HepG2 (cell line): Measurements from ENCODE around the gene NIPAL3. TPM values are rescaled to one million over a fixed set of nuclear protein-coding genes. Genes with fewer than 3 reads are reported as not detected.
"Not testable (repeated sequence)": the region's sequence is repeated elsewhere in the genome, so short reads cannot be mapped to it uniquely, and the experiment has no call there.

Experiments
- ATAC-seq: fragments of 200-7000 bp; cut with Tn5 transposase; 3 replicates; pipeline ENCODE4 v1.9.1; 2020; ENCODE audit warnings: mild to moderate bottlenecking, moderate library complexity
- BruUV-seq: library from RNA; stranded (reverse); fragments of 400-500 nt; replicated peaks from 2 replicates; lab custom pipeline; 2021; lab: Mats Ljungman, UMichigan
- CTCF ChIA-PET: fragments of 300-600 bp; formaldehyde crosslinking; extraction: SDS; loops from one replicate; lab custom pipeline; 2021; ENCODE audit warnings: low total read pairs, inconsistent platforms, low intra/inter-chr PET ratio; lab: Yijun Ruan, JAX
- POLR2A ChIA-PET: fragments of 350-600 bp; sonication (Branson Sonifier 250); formaldehyde crosslinking; loops from one replicate; lab custom pipeline; 2020; ENCODE audit warnings: antibody characterized with exemption, inconsistent platforms; lab: Yijun Ruan, JAX
- DNase-seq: peaks from one replicate; pipeline ENCODE4 v3.0.0-alpha.2; 2015; ENCODE audit warnings: low spot score
- FAIRE-seq: peaks from 3 replicates; lab custom pipeline; 2011; peaks lifted over from hg19 to GRCh38; lab: Jason Lieb, UNC
- H2AFZ ChIP-seq: one replicate; pipeline ENCODE4 v1.6.1; 2011; ENCODE audit warnings: low read length, inconsistent platforms
- H3K27ac ChIP-seq: fragments of 300-600 bp; 3 replicates; pipeline ENCODE4 v1.8.0; 2011; ENCODE audit warnings: mixed run types, mild to moderate bottlenecking, mixed read lengths, low read length, inconsistent platforms; ENCODE audit not compliant: insufficient read depth; ENCODE audit errors: extremely low read length
- H3K27me3 ChIP-seq, 2 experiments: fragments of 200-600 bp in 1 of 2; 2 replicates in 1 of 2; 3 replicates in 1 of 2; pipeline versions ENCODE4 v1.6.0 to v1.8.0; 2011; ENCODE audit warnings: low read length in 2 of 2, mild to moderate bottlenecking in 2 of 2, moderate library complexity in 2 of 2, inconsistent platforms in 1 of 2; ENCODE audit not compliant: insufficient read depth in 2 of 2, control insufficient read depth in 1 of 2
- H3K36me3 ChIP-seq, 2 experiments: fragments of 200-600 bp in 1 of 2; replicated peaks in 1 of 2; 2 replicates in 1 of 2; 3 replicates in 1 of 2; pipeline versions ENCODE4 v1.5.1 to v1.8.0; 2011; ENCODE audit warnings: low read length in 2 of 2, inconsistent platforms in 1 of 2; ENCODE audit not compliant: insufficient read depth in 2 of 2, control insufficient read depth in 1 of 2
- H3K4me1 ChIP-seq: 2 replicates; pipeline ENCODE4 v1.5.1; 2012; ENCODE audit warnings: low read length, inconsistent platforms; ENCODE audit not compliant: insufficient read depth
- H3K4me2 ChIP-seq: 2 replicates; pipeline ENCODE4 v1.6.0; 2011; ENCODE audit warnings: low read depth, low read length, inconsistent platforms
- H3K4me3 ChIP-seq, 3 experiments: fragments of 200-600 bp in 1 of 3; sonication (generic), shearing (Covaris generic) in 1 of 3; replicated peaks in 1 of 3; 2 replicates each; pipeline ENCODE4 v1.5.1; 2011 to 2016; ENCODE audit warnings: low read length in 3 of 3, inconsistent platforms in 2 of 3, low read depth in 2 of 3, mild to moderate bottlenecking in 2 of 3, control low read depth in 1 of 3, mixed read lengths in 1 of 3; ENCODE audit not compliant: insufficient read depth in 1 of 3
- H3K79me2 ChIP-seq: one replicate; pipeline ENCODE4 v1.6.1; 2011; ENCODE audit warnings: low read length, inconsistent platforms; ENCODE audit not compliant: insufficient read depth
- H3K9ac ChIP-seq: 2 replicates; pipeline ENCODE4 v1.6.0; 2011; ENCODE audit warnings: mild to moderate bottlenecking, low read depth, low read length, inconsistent platforms; ENCODE audit not compliant: insufficient read depth
- H3K9me3 ChIP-seq: 2 replicates; pipeline ENCODE4 v1.5.1; 2012; ENCODE audit warnings: mild to moderate bottlenecking, low read length
- H4K20me1 ChIP-seq: 2 replicates; pipeline ENCODE4 v1.6.0; 2011; ENCODE audit warnings: inconsistent platforms, mild to moderate bottlenecking, low read length, moderate library complexity; ENCODE audit not compliant: insufficient read depth
- ATF7 ChIP-seq, 2 experiments: fragments of 450-650 bp in 1 of 2; sonication (generic) in 1 of 2; formaldehyde crosslinking in 1 of 2; IDR thresholded peaks; 2 replicates each; pipeline versions ENCODE4 v1.4.0 to v1.6.1; 2016 to 2020; ENCODE audit warnings: antibody characterized with exemption in 1 of 2, mild to moderate bottlenecking in 1 of 2, missing genetic modification reagents in 1 of 2
- PCBP1 ChIP-seq: fragments of 200-400 bp; formaldehyde crosslinking; IDR thresholded peaks from 2 replicates; pipeline ENCODE4 v1.6.1; 2017; ENCODE audit warnings: mild to moderate bottlenecking, low read depth, low read length, borderline replicate concordance
- SMARCE1 ChIP-seq: fragments of 450-650 bp; IDR thresholded peaks from 2 replicates; pipeline ENCODE4 v1.6.1; 2017; ENCODE audit warnings: borderline replicate concordance
- TBX2 ChIP-seq: sonication (generic); formaldehyde crosslinking; IDR thresholded peaks from 2 replicates; pipeline ENCODE4 v1.5.0; 2020; ENCODE audit warnings: missing genetic modification reagents, mild to moderate bottlenecking, borderline replicate concordance
- ZFP1 ChIP-seq: IDR thresholded peaks from 2 replicates; pipeline ENCODE4 v1.6.1; 2016
- WGBS: methylation state at CpG from one replicate; pipeline ENCODE4 v1.1.6; 2017; ENCODE audit warnings: low lambda C conversion rate; 5-methylcytosine and 5-hydroxymethylcytosine counted together
- in situ Hi-C: cut with HindIII; loops from 2 replicates; pipeline ENCODE4 v1.10.0; 2017; ENCODE audit warnings: low pct_unique_long_range_greater_than_20kb; ENCODE audit not compliant: extremely low pct_ligation_motif_present
- intact Hi-C: fragments of 100-400 bp; cut with micrococcal nuclease; formaldehyde crosslinking; loops from one replicate; pipeline ENCODE4 v1.10.0; 2022; ENCODE audit not compliant: unreplicated experiment
- polyA plus RNA-seq, 8 experiments: library from polyadenylated mRNA; depleted of rRNA in 3 of 8; stranded (reverse) in 7 of 8; unstranded in 1 of 8; fragments of >200 nt; fragmentation: Illumina TruSeq in 4 of 8; extraction: Trizol in 4 of 8; gene quantifications; 2 replicates each; pipeline versions ENCODE4 v1.2.1 to v1.2.3, GENCODE V29; 2011 to 2016; ENCODE audit warnings: low read depth in 4 of 8, missing spikeins in 1 of 8, mixed read lengths in 1 of 8; ENCODE audit not compliant: insufficient read depth in 1 of 8
- total RNA-seq, 5 experiments: library from RNA; depleted of rRNA; stranded (reverse); fragments of >200 nt; fragmentation: Illumina TruSeq; extraction: Trizol; gene quantifications; 2 replicates each; pipeline ENCODE4 v1.2.3, GENCODE V29; 2016; ENCODE audit warnings: low read depth in 1 of 5
- TF ChIP-seq, protein P1 (sequence below): sonication (generic); formaldehyde crosslinking; IDR thresholded peaks from 2 replicates; pipeline ENCODE4 v1.5.1; 2020; ENCODE audit warnings: missing genetic modification reagents, mild to moderate bottlenecking, borderline replicate concordance

NIPAL3 gene
- total and polyA plus RNA-seq, 2 of the 13 experiments (the other 11 are each of a cell fraction or from before 2014, with no cell fraction given) = 5.6 to 8.6 TPM

- TF ChIP-seq, protein P1, sequence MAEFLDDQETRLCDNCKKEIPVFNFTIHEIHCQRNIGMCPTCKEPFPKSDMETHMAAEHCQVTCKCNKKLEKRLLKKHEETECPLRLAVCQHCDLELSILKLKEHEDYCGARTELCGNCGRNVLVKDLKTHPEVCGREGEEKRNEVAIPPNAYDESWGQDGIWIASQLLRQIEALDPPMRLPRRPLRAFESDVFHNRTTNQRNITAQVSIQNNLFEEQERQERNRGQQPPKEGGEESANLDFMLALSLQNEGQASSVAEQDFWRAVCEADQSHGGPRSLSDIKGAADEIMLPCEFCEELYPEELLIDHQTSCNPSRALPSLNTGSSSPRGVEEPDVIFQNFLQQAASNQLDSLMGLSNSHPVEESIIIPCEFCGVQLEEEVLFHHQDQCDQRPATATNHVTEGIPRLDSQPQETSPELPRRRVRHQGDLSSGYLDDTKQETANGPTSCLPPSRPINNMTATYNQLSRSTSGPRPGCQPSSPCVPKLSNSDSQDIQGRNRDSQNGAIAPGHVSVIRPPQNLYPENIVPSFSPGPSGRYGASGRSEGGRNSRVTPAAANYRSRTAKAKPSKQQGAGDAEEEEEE = no peak
- TF ChIP-seq TBX2 (no peak), PCBP1 (no peak), SMARCE1 (no peak)
- TF ChIP-seq, all 625 proteins: peak for 0
Measured at GRCh38 chr1:24486331-24487065, 70.9 kb downstream of the NIPAL3 start (continued).

DNA sequence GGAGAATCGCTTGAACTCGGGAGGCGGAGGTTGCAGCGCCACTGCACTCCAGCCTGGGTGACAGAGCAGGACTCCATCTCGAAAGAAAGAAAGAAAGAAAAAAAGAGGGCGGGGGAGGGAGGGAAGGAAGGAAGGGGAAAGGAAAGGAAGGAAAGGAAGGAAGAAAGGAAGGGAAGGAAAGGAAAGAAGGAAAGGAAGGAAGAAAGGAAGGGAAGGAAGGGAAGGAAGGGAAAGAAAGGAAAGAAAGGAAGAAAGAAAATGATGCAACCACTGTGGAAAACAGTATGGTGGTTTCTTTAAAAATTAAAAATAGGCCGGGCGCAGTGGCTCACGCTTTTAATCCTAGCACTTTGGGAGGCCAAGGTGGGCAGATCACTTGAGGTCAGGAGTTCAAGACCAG is 71.9 kb downstream of the NIPAL3 start:
- Histone ChIP-seq H3K4me1 (peaks cover 19% of the 10 kb centered on the region), H3K9ac (no peak overlapping the region), H3K27ac (no peak overlapping the region), H3K4me2 (no peak overlapping the region), H4K20me1 (no peaks in the 10 kb centered on the region), H3K4me3 (no peak overlapping the region), H3K36me3 (no peaks in the 10 kb centered on the region), H3K9me3 (no peaks in the 10 kb centered on the region), H3K79me2 (no peaks in the 10 kb centered on the region), H2AFZ (no peak overlapping the region), H3K27me3 (no peaks in the 10 kb centered on the region; a peak in 1 of 5 replicates)
- CTCF ChIA-PET = no interaction called here
- intact Hi-C loops (no loop called here), in situ Hi-C loops (no loop called here)
- POLR2A ChIA-PET = no interaction called here
- DNase-seq = no peak
- no peak for ATAC-seq
- no TSS peak for BruUV-seq
- 71% methylated on average over 9 of the region's 9 CpGs for WGBS
- no peak for FAIRE-seq
- TF ChIP-seq ZFP1 (CRISPR knock-in tag) (no peak), ATF7 (IDR thresholded peaks at IDR 0.05) (peak; percentile 26; the same call in 1 of the 2 replicates), ATF7 (CRISPR knock-in tag; IDR thresholded peaks at IDR 0.05) (no peak)

- 83% methylated on average over 7 of the region's 7 CpGs for WGBS
- FAIRE-seq, H3K27me3 ChIP-seq, ATAC-seq, H3K9ac ChIP-seq, H3K4me3 ChIP-seq, CTCF ChIA-PET, in situ Hi-C loops, H2AFZ ChIP-seq, DNase-seq, H3K79me2 ChIP-seq, H3K27ac ChIP-seq, H3K4me2 ChIP-seq, POLR2A ChIA-PET, H3K36me3 ChIP-seq, H4K20me1 ChIP-seq, H3K9me3 ChIP-seq, BruUV-seq, intact Hi-C loops: not testable (repeated sequence)
- peaks cover 26% of the 10 kb centered on the region for H3K4me1 ChIP-seq
Measured at GRCh38 chr1:24488159-24488558, 72.6 kb downstream of the NIPAL3 start.
